Myocyte (in vitro differentiated cells): ENCODE data around the gene RIPK1. TPM values are rescaled to one million over a fixed set of nuclear protein-coding genes. Genes with fewer than 3 reads are reported as not detected.
"Not testable (repeated sequence)": the region's sequence is repeated elsewhere in the genome, so short reads cannot be mapped to it uniquely, and the experiment has no call there.

Experiments
- DNase-seq: peaks from one replicate; pipeline ENCODE4 v3.0.0-alpha.2; 2012; ENCODE audit warnings: low read depth
- total RNA-seq: library from RNA; depleted of rRNA; stranded (reverse); fragments of >200 nt; gene quantifications from 2 replicates; pipeline ENCODE4 v1.2.3, GENCODE V29; 2014

RIPK1 gene
- total RNA-seq, 1 donor from 2014 or later: 9.8 TPM

- no peak for DNase-seq
Observed at GRCh38 chr6:3045369-3045768, 22.9 kb upstream of the RIPK1 start.

DNA sequence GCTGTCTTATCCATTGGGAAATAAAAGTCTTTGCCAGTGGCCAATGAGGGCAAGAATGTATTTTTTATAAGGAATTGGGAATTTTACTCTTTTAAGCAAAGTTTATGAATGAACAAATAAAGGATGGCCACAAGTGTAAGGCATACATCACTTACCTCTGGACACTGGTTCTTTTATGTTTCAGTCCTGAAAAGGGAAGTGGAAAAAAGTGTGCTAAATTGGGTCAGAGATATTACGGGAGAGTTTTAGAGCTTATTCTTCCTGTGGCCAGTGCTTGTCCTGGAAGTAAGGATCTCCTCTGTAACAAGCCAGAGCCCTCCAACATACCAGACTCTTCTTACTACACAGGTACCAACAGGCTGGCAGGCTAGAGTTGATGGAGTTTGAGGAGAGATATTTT, 22.5 kb upstream of the RIPK1 start:
- no peak for DNase-seq

GRCh38 chr6:3046295-3046694, 22.0 kb upstream of the RIPK1 start:
- no peak for DNase-seq

DNA sequence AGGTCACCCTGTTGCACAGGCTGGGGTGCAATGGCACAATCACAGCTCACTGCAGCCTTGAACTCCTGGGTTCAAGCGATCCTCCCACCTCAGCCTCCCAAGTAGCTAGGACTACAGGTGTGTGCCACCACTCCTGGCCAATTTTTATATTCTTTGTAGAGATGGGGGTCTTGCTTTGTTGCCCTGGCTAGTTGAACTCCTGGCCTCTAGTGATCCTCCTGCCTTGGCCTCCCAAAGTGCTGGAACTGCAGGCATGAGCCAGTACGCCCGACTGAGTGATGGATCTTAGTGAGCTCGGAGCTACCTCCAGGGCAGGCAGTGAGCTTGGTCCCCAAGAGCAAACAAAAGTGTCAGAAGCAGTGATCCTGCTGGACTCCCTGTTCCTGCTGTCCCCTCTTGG, 20.3 kb upstream of the RIPK1 start:
- not testable (repeated sequence) for DNase-seq

DNA sequence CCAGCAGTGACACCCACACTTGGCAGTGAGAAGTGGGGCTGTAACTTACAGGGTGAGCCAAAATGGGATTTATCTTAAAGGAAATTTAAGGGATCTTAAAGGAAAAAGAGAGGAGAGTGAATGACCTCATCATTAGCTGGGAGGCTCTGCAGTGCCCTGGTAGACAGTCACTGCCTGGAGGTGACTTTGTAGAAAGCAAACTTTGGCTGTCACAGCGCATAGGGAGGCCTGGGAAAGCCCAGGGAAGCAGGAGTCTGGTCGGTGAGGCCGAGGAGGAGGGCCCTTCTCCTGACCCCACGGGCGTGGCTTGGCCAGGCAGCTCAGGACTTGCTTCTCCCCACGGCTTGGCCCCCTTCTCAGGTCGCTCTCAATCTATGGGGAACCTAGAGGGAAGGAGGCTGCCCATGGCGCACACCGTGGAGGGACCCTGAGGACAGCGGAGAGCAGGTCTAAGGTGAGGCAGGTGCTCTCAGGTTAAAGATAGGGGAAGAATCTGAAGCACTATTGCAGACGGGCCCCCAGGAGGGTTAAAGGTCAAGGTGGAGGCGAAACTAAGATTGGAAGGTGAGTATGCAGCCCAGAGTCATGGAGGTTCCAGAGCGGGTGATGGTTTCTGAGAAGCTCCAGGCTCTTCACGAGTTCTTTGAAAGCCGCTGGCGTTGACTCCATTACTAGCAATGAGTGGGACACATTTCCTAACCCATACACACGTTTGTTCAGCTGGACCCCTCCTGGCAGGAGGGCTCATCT, 15.6 kb upstream of the RIPK1 start:
- DNase-seq: no peak

DNA sequence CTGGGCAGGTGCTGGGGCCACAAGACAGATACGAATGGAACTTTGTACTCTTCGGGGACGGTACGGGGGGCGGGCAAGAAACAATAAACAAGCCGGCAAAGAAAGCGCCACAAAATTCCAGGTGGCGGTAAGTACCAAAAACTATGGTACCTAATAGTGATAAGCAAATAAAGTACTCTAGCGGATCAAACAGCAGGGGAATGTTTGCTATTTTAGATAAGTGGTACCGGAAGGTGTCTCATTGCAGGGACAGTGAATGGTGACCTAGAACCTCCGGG, 15.1 kb upstream of the RIPK1 start:
- DNase-seq: no peak

GRCh38 chr6:3054229-3055157, 13.8 kb upstream of the RIPK1 start:
- peak; percentile 15 for DNase-seq

- DNase-seq: not testable (repeated sequence)
Observed at GRCh38 chr6:3055158-3055499, 13.2 kb upstream of the RIPK1 start.

- no peak for DNase-seq
Observed at GRCh38 chr6:3057063-3057770, 11.1 kb upstream of the RIPK1 start.

DNA sequence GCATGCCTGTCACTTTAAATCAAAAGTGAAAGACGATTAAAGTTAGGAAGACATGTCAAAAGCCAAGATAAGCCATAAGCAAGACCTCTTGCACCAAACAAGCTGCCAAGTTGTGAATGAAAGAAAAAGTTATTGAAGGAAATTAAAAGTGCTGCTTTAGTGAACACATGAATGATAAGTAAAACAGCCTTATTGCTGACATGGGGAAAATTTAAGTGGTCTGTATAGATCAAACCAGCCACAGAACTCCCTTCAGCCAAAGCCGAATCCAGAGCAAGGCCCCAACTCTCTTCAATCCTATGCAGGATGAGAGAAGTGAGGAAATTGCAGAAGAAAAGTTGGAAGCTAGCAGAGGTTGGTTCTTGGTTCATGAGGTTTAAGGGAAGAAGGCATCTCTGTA, 9.3 kb upstream of the RIPK1 start:
- DNase-seq: no peak

DNA sequence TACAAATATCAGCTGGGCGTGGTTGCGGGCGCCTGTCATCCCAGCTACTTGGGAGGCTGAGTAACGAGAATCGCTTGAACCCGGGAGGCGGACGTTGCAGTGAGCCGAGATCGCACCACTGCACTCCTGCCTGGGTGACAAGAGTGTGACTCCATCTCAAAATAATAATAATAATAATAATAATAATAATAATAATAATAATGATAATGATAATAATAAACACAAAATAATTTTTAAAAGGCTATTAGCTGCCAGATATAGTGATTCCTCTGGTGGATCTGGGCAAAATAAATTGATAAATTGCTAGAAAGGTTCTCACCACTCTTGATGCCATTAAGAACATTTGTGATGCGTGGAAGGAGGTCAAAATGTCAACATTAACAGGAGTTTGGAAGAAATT, 8.2 kb upstream of the RIPK1 start:
- DNase-seq: not testable (repeated sequence)

DNA sequence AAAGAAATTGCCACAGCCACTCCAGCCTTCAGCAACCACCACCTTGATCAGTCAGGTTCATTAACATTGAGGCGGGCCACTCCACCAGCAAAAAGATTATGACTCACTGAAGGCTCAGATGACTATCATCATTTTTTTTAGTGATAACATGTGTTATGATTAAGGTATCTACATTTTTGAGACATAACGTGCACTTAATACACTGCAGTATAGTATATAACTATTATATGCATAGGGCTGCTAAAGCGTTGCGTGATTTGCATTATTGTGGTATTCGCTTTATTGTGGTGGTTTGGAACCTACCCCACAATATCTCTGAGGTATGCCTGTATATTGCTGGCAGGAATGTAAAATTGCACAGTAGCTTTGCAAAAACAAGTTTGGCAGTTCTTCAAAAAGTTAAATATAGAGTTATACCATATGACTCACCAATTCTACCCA, 6.8 kb upstream of the RIPK1 start:
- no peak for DNase-seq

DNA sequence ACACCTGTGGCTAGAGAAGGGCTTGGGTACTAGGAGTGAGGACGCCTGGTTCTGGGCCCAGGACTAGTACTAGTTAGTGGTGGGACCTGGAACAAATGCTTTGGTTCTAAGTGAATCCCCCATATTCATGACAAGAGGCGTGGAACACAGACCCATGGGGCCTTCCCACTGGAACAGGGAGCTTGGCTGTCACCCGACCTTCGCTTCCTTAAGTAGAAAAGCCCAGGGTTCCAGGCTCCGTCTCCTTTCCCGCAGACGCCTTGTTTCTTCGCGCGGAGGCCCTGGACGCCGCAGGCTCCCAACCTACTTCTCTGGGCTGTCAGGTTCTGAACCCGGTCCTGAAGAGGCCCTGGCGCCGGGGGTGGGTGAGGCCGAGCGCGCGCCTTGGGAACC, 5.0 kb upstream of the RIPK1 start:
- DNase-seq: not testable (repeated sequence)

DNA sequence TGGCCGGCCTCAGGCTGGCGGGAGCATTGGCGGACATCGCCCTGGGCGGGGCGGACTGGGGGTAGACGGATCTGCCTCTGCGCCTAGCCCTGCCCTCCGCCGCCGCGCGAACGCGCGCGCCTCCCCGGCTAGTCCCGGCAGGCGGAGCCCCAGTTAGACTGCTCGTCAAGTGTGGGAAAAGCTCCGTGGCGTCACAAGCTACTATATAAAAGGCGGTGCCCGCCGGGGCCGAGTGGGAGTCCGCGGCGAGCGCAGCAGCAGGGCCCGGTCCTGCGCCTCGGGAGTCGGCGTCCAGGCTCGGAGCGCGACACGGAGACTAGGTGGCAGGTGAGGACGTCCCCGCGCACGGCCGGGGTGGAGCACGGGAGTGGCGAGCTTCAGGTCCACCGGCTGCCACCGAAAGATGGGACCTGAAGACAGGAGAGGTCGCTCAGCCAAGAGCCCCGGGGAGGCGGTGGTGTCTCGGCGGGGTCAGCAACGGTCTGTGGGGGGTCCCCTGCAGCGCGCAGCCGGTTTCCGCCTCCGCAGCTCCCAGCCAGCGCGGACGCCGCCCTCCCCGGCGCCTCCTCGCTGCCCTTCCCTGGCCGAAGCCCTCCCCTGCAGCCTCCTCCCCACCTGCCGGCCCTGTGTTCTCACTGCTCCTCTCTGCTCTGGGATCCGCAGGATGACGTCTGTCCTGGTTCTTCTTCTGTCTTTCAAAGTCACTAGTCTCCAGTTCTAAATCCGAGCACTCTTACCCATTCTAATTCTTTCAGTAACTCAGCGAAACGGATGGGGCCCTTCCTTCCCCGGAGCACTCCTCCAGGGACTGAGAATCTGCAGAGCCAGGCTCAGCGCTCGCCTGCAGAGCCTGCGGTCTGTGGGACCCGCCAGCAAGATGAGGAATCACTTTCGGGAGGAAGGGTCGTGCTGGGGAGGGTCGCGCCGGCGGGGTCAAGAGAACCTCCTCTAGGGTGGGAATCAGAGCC, 4.3 kb upstream of the RIPK1 start:
- peak; percentile 88 for DNase-seq

- no peak for DNase-seq
Observed at GRCh38 chr6:3071568-3071967, 3.3 kb downstream of the RIPK1 start.

- peak; percentile 50 for DNase-seq
Observed at GRCh38 chr6:3072798-3073197, 4.5 kb downstream of the RIPK1 start.

- no peak for DNase-seq
Observed at GRCh38 chr6:3073382-3073781, 5.1 kb downstream of the RIPK1 start.

GRCh38 chr6:3075772-3076113, 7.4 kb downstream of the RIPK1 start:
- no peak for DNase-seq

GRCh38 chr6:3076320-3076719, 8.0 kb downstream of the RIPK1 start:
- no peak for DNase-seq

GRCh38 chr6:3077430-3077829, 9.1 kb downstream of the RIPK1 start:
- no peak for DNase-seq

- DNase-seq: not testable (repeated sequence)
Observed at GRCh38 chr6:3078952-3079351, 10.7 kb downstream of the RIPK1 start.
